ENCODE results near the gene ICAM3.
"Not testable (repeated sequence)": the region's sequence is repeated elsewhere in the genome, so short reads cannot be mapped to it uniquely, and the experiment has no call there.

ICAM3 gene

GRCh38 chr19:10339380-10339960 is at the start of gene ICAM3:
TSS of gene ICAM3 (minus strand) at chr19:10339624. CDS start at chr19:10339614, 10 bp downstream.
- no peak for DNase-seq (ENCODE audit: low spot score)

GRCh38 chr19:10388957-10389356 is 49.5 kb upstream of the ICAM3 start:
- peak; percentile 80 for DNase-seq (ENCODE audit: low spot score)

- DNase-seq (ENCODE audit: low spot score): no peak
Observed at GRCh38 chr19:10384580-10384979, 45.2 kb upstream of the ICAM3 start.

- not testable (repeated sequence) for DNase-seq (ENCODE audit: low spot score)
Observed at GRCh38 chr19:10383223-10383499, 43.7 kb upstream of the ICAM3 start.

GRCh38 chr19:10380313-10381102 is 41.1 kb upstream of the ICAM3 start, which contains the start of gene TYK2:
TSS of gene TYK2 (minus strand) at chr19:10380572. CDS start at chr19:10378406, 2,166 bp downstream.
- DNase-seq (ENCODE audit: low spot score): peak; percentile 100

- no peak for DNase-seq (ENCODE audit: low spot score)
Observed at GRCh38 chr19:10379880-10380312, 40.5 kb upstream of the ICAM3 start.

- DNase-seq (ENCODE audit: low spot score): no peak
Observed at GRCh38 chr19:10378124-10378523, 38.7 kb upstream of the ICAM3 start.

GRCh38 chr19:10377140-10377640 is 37.8 kb upstream of the ICAM3 start:
- DNase-seq (ENCODE audit: low spot score): not testable (repeated sequence)

GRCh38 chr19:10374931-10375330 is 35.5 kb upstream of the ICAM3 start:
- DNase-seq (ENCODE audit: low spot score): no peak

GRCh38 chr19:10372690-10373089 is 33.3 kb upstream of the ICAM3 start:
- no peak for DNase-seq (ENCODE audit: low spot score)

- no peak for DNase-seq (ENCODE audit: low spot score)
Observed at GRCh38 chr19:10368101-10368803, 28.8 kb upstream of the ICAM3 start.

GRCh38 chr19:10366950-10367512 is 27.6 kb upstream of the ICAM3 start:
- not testable (repeated sequence) for DNase-seq (ENCODE audit: low spot score)

GRCh38 chr19:10365518-10365917 is 26.1 kb upstream of the ICAM3 start:
- DNase-seq (ENCODE audit: low spot score): no peak

- no peak for DNase-seq (ENCODE audit: low spot score)
Observed at GRCh38 chr19:10364644-10365043, 25.2 kb upstream of the ICAM3 start.

- no peak for DNase-seq (ENCODE audit: low spot score)
Observed at GRCh38 chr19:10363789-10364281, 24.4 kb upstream of the ICAM3 start.

- no peak for DNase-seq (ENCODE audit: low spot score)
Observed at GRCh38 chr19:10362259-10362658, 22.8 kb upstream of the ICAM3 start.

- no peak for DNase-seq (ENCODE audit: low spot score)
Observed at GRCh38 chr19:10361569-10362011, 22.2 kb upstream of the ICAM3 start.

- DNase-seq (ENCODE audit: low spot score): no peak
Observed at GRCh38 chr19:10356431-10356830, 17.0 kb upstream of the ICAM3 start.

GRCh38 chr19:10353793-10354391 is 14.5 kb upstream of the ICAM3 start:
- DNase-seq (ENCODE audit: low spot score): no peak

GRCh38 chr19:10352764-10353671 is 13.6 kb upstream of the ICAM3 start:
- DNase-seq (ENCODE audit: low spot score): no peak

GRCh38 chr19:10346509-10346908 is 7.1 kb upstream of the ICAM3 start:
- no peak for DNase-seq (ENCODE audit: low spot score)
